GM12891 (cell line): ENCODE results near the gene LYST.

Experiments used
- POLR2A ChIP-seq: IDR thresholded peaks from 2 replicates; pipeline ENCODE4 v1.6.1; 2011; ENCODE audit warnings: low read depth, low read length, control low read depth
- POLR2AphosphoS5 ChIP-seq: IDR thresholded peaks from 2 replicates; pipeline ENCODE4 v1.6.1; 2011; ENCODE audit warnings: low read depth, low read length, control low read depth
- SPI1 ChIP-seq: IDR thresholded peaks from 2 replicates; pipeline ENCODE4 v1.6.1; 2011; ENCODE audit warnings: low read depth, low read length, control low read depth
- TAF1 ChIP-seq: IDR thresholded peaks from 2 replicates; pipeline ENCODE4 v1.6.1; 2011; ENCODE audit warnings: low read depth, low read length, control low read depth

DNA sequence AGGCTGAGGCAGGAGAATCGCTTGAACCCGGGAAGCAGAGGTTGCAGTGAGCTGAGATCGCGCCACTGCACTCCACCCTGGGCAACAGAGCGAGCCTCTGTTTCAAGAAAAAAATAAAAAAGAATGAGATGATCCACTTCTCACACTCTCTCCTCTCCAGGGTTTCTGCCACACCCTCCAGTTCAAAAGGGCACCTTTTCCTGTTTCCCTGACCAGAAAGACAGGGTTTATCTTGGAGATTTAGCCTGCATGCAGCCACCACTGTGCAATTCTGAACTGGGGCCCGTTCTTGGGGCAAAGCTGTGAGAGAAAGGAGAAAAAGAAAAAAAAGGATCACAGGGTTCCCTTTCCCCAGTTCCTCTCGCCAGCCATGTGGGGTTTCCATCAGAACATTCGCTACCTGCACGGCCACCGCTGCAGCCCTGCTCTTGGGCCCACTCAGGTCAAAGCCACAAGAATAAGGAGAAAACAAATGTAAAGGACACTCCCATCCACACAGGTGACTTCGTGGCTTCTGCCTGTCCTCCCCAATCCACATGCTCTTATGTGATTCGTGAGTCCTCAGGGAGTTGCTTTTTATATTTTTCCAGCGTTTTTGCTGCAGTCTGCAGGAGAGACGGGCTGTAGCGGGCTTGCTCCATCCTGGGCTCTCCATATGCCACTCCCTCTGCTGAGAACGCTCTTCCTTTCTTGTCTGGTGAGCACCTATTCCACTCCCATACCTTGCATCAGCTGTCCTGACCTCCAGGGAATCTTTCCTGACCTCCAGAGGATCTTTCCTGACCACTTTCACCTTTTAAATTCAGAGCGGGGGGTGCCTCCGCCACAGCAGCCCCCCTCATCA, 243.5 kb downstream of the LYST start:
- TF ChIP-seq POLR2A (no peak), SPI1 (no peak), POLR2AphosphoS5 (no peak), TAF1 (no peak)
